Endothelial cell of umbilical vein (primary cell): ENCODE results near the gene HECTD3. TPM values are rescaled to one million over a fixed set of nuclear protein-coding genes. Genes with fewer than 3 reads are reported as not detected.

Experiments
- BruUV-seq: library from RNA; stranded (reverse); fragments of 400-500 nt; replicated peaks from 2 replicates; lab custom pipeline; 2021; lab: Mats Ljungman, UMichigan
- CTCF ChIA-PET: fragments of 300-600, 350-600 bp; sonication (Branson Sonifier 250); formaldehyde crosslinking; loops from one replicate; lab custom pipeline; 2021; ENCODE audit warnings: antibody characterized with exemption, inconsistent platforms; lab: Charles Lee
- POLR2A ChIA-PET: fragments of 300-600, 350-600 bp; sonication (Branson Sonifier 250); formaldehyde crosslinking; loops from one replicate; lab custom pipeline; 2021; ENCODE audit warnings: antibody characterized with exemption, inconsistent platforms; lab: Charles Lee
- DNase-seq: peaks from one replicate; pipeline ENCODE4 v3.0.0-alpha.2; 2011; ENCODE audit warnings: low read depth, low spot score
- FAIRE-seq: peaks from 2 replicates; lab custom pipeline; 2011; peaks lifted over from hg19 to GRCh38; lab: Jason Lieb, UNC
- H2AFZ ChIP-seq: 2 replicates; pipeline ENCODE4 v1.6.0; 2012; ENCODE audit warnings: low read depth, low read length, control low read depth, inconsistent platforms
- H3K27ac ChIP-seq: 2 replicates; pipeline ENCODE4 v1.5.1; 2011; ENCODE audit warnings: low read depth, mild to moderate bottlenecking, control low read depth, low read length, moderate library complexity; ENCODE audit not compliant: insufficient read depth
- H3K27me3 ChIP-seq, 2 experiments: 2 replicates each; pipeline versions ENCODE4 v1.6.0 to v1.6.1; 2011; ENCODE audit warnings: low read length in 2 of 2, mixed read lengths in 1 of 2; ENCODE audit not compliant: control insufficient read depth in 2 of 2, insufficient read depth in 2 of 2
- H3K36me3 ChIP-seq, 2 experiments: 2 replicates in 1 of 2; 3 replicates in 1 of 2; pipeline ENCODE4 v1.5.1; 2011; ENCODE audit warnings: low read length in 2 of 2, mild to moderate bottlenecking in 1 of 2, moderate library complexity in 1 of 2; ENCODE audit not compliant: control insufficient read depth in 2 of 2, insufficient read depth in 2 of 2; ENCODE audit errors: extremely low read depth in 1 of 2
- H3K4me1 ChIP-seq: 3 replicates; pipeline ENCODE4 v1.5.1; 2011; ENCODE audit warnings: mild to moderate bottlenecking, low read length; ENCODE audit not compliant: control insufficient read depth, insufficient read depth; ENCODE audit errors: extremely low read depth
- H3K4me2 ChIP-seq: 2 replicates; pipeline ENCODE4 v1.6.1; 2011; ENCODE audit warnings: low read length, control low read depth, mixed read lengths; ENCODE audit not compliant: insufficient read depth
- H3K4me3 ChIP-seq, 3 experiments: fragments of 200-600 bp in 1 of 3; sonication (generic), shearing (Covaris generic) in 1 of 3; replicated peaks in 1 of 3; 2 replicates each; pipeline ENCODE4 v1.5.1; 2011 to 2016; ENCODE audit warnings: control low read depth in 3 of 3, low read length in 3 of 3, mild to moderate bottlenecking in 2 of 3, inconsistent platforms in 1 of 3, low read depth in 1 of 3, moderate library complexity in 1 of 3; ENCODE audit not compliant: insufficient read depth in 1 of 3
- H3K79me2 ChIP-seq: 2 replicates; pipeline ENCODE4 v1.6.0; 2012; ENCODE audit warnings: low read length, inconsistent platforms; ENCODE audit not compliant: control insufficient read depth, insufficient read depth
- H3K9ac ChIP-seq: replicated peaks from 2 replicates; pipeline ENCODE3; 2011; ENCODE audit warnings: low read length, control low read depth; ENCODE audit not compliant: insufficient read depth; ENCODE audit errors: extremely low read depth
- H3K9me1 ChIP-seq: replicated peaks from 3 replicates; pipeline ENCODE4 v1.6.0; 2011; ENCODE audit warnings: mild to moderate bottlenecking, low read length; ENCODE audit not compliant: control insufficient read depth, insufficient read depth; ENCODE audit errors: extremely low read depth
- H3K9me3 ChIP-seq: replicated peaks from 2 replicates; pipeline ENCODE4 v1.5.1; 2012; ENCODE audit warnings: low read length, inconsistent platforms; ENCODE audit not compliant: control insufficient read depth, insufficient read depth
- H4K20me1 ChIP-seq: replicated peaks from 2 replicates; pipeline ENCODE3; 2011; ENCODE audit warnings: mild to moderate bottlenecking, low read length; ENCODE audit not compliant: control insufficient read depth, insufficient read depth; ENCODE audit errors: extremely low read depth
- EZH2 ChIP-seq: IDR thresholded peaks from 2 replicates; pipeline ENCODE4 v1.6.1; 2012; ENCODE audit warnings: borderline replicate concordance, low read depth, mild to moderate bottlenecking, moderate library complexity, low read length, inconsistent platforms; ENCODE audit not compliant: severe bottlenecking
- FOS ChIP-seq: IDR thresholded peaks from 2 replicates; pipeline ENCODE4 v1.6.1; 2011; ENCODE audit warnings: mild to moderate bottlenecking, low read length, moderate library complexity, borderline replicate concordance; ENCODE audit not compliant: insufficient read depth
- GATA2 ChIP-seq: IDR thresholded peaks from 2 replicates; pipeline ENCODE4 v1.7.0; 2011; ENCODE audit warnings: low read depth, mild to moderate bottlenecking, moderate library complexity, mixed read lengths, low read length; ENCODE audit not compliant: insufficient read length, insufficient read depth
- JUN ChIP-seq: IDR thresholded peaks from 2 replicates; pipeline ENCODE4 v1.6.1; 2011; ENCODE audit warnings: borderline replicate concordance, low read depth; ENCODE audit not compliant: insufficient read length, insufficient read depth
- MYC ChIP-seq: IDR thresholded peaks from one replicate; pipeline ENCODE4 v1.6.1; 2011; ENCODE audit warnings: mild to moderate bottlenecking, low read depth, low read length
- POLR2A ChIP-seq: IDR thresholded peaks from 2 replicates; pipeline ENCODE4 v1.6.1; 2012; ENCODE audit warnings: low read depth, mild to moderate bottlenecking, control low read depth, low read length
- POLR2AphosphoS5 ChIP-seq: IDR thresholded peaks from 2 replicates; pipeline ENCODE4 v1.6.1; 2012; ENCODE audit warnings: low read depth, mild to moderate bottlenecking, control low read depth, low read length, moderate library complexity; ENCODE audit not compliant: insufficient read depth
- dilution Hi-C: fragments of 300-500 bp; cut with MboI; formaldehyde crosslinking; loops from one replicate; pipeline ENCODE4 v1.15.0; 2019; ENCODE audit warnings: low sequenced_read_pairs; ENCODE audit not compliant: extremely low pct_ligation_motif_present
- intact Hi-C: fragments of 100-400 bp; cut with micrococcal nuclease; formaldehyde crosslinking; loops from one replicate; pipeline ENCODE4 v1.10.0; 2022
- polyA plus RNA-seq, 4 experiments: library from polyadenylated mRNA; depleted of rRNA in 3 of 4; stranded (reverse) in 3 of 4; unstranded in 1 of 4; fragments of >200 nt; gene quantifications; 2 replicates each; pipeline versions ENCODE4 v1.2.1 to v1.2.3, GENCODE V29; 2011 to 2012; ENCODE audit warnings: missing spikeins in 1 of 4
- total RNA-seq: library from RNA; stranded (reverse); gene quantifications from 2 replicates; pipeline ENCODE4 v1.2.3, GENCODE V29; 2021
- TF ChIP-seq, protein P1 (sequence below): IDR thresholded peaks from 2 replicates; pipeline ENCODE4 v1.6.1; 2011; ENCODE audit not compliant: insufficient read depth, insufficient read length
- TF ChIP-seq, protein P2 (sequence below), 2 donors: IDR thresholded peaks; 1 replicate in 1 of 2; 2 replicates in 1 of 2; pipeline ENCODE4 v1.5.1; 2011; ENCODE audit warnings: low read length in 2 of 2, mild to moderate bottlenecking in 2 of 2, moderate library complexity in 2 of 2, control low read depth in 1 of 2, inconsistent platforms in 1 of 2, low read depth in 1 of 2; ENCODE audit not compliant: insufficient read depth in 1 of 2; ENCODE audit errors: extremely low read depth in 1 of 2

The HECTD3 gene
- total and polyA plus RNA-seq, 2 donors (not counting 3 experiments of a cell fraction or from before 2014, with no cell fraction given), result 80.0 to 114 TPM

DNA sequence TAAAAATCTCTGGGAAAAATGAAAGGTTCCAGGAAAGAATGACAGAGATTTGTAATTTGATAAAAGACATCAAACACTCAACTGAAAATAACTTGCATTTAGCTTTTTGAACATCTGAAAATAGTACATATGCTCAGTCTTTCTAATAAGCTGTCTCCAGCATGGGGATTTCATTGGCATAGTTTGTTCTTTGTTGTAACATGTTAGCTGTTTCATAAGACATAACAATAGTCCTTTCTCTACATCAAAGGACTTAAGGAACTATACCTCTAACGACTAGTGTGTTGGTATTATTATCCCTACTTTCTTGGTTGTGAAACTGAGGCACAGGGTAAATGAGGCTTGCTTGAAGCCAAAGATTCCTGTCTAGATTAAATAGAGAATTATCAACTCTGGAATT lies 46.7 kb downstream of the HECTD3 start:
- H2AFZ ChIP-seq, result no peak overlapping the region
- POLR2A ChIA-PET, result no interaction called here
- H4K20me1 ChIP-seq, result no peaks in the 10 kb centered on the region
- CTCF ChIA-PET, result interaction anchor here (0.6 to 1.0 kb wide), 3 partner anchors 39 to 45 kb away, joined by 3 to 4 read pairs (median 3); no protein-coding TSS in a partner anchor
- H3K27me3 ChIP-seq, result no peaks in the 10 kb centered on the region
- intact Hi-C loops (no loop called here), dilution Hi-C loops (no loop called here)
- no peak for TF ChIP-seq POLR2A
- TF ChIP-seq, protein P1, sequence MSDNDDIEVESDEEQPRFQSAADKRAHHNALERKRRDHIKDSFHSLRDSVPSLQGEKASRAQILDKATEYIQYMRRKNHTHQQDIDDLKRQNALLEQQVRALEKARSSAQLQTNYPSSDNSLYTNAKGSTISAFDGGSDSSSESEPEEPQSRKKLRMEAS, result no peak
- no peak for TF ChIP-seq EZH2
- no peak for TF ChIP-seq JUN
- TF ChIP-seq POLR2AphosphoS5, result no peak
- TF ChIP-seq FOS, result no peak
- TF ChIP-seq GATA2, result no peak
- TF ChIP-seq, protein P2, sequence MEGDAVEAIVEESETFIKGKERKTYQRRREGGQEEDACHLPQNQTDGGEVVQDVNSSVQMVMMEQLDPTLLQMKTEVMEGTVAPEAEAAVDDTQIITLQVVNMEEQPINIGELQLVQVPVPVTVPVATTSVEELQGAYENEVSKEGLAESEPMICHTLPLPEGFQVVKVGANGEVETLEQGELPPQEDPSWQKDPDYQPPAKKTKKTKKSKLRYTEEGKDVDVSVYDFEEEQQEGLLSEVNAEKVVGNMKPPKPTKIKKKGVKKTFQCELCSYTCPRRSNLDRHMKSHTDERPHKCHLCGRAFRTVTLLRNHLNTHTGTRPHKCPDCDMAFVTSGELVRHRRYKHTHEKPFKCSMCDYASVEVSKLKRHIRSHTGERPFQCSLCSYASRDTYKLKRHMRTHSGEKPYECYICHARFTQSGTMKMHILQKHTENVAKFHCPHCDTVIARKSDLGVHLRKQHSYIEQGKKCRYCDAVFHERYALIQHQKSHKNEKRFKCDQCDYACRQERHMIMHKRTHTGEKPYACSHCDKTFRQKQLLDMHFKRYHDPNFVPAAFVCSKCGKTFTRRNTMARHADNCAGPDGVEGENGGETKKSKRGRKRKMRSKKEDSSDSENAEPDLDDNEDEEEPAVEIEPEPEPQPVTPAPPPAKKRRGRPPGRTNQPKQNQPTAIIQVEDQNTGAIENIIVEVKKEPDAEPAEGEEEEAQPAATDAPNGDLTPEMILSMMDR (IDR thresholded peaks at IDR 0.05; ENCODE audit: extremely low read depth in 1 of 2, insufficient read depth in 1 of 2, low read depth in 1 of 2, low read length in 2 of 2), result no peak
- TF ChIP-seq MYC, result no peak
- H3K4me2 ChIP-seq, result no peak overlapping the region
- peaks cover 15% of the 10 kb centered on the region for H3K4me1 ChIP-seq
- no peak for FAIRE-seq
- H3K9me1 ChIP-seq, result no peaks in the 10 kb centered on the region
- H3K9ac ChIP-seq, result no peak overlapping the region
- BruUV-seq, result no TSS peak
- DNase-seq, result no peak
- no peak overlapping the region for H3K4me3 ChIP-seq
- no peaks in the 10 kb centered on the region for H3K36me3 ChIP-seq
- H3K79me2 ChIP-seq, result no peaks in the 10 kb centered on the region
- no peak overlapping the region for H3K27ac ChIP-seq
- H3K9me3 ChIP-seq, result no peaks in the 10 kb centered on the region
